GM12892 (cell line): ENCODE measurements around the gene FBXW2.

ENCODE experiments used
- POLR2A ChIP-seq: IDR thresholded peaks from 2 replicates; pipeline ENCODE4 v1.6.1; 2011; ENCODE audit warnings: low read depth, low read length, control low read depth
- POLR2AphosphoS5 ChIP-seq: IDR thresholded peaks from 2 replicates; pipeline ENCODE4 v1.6.1; 2011; ENCODE audit warnings: low read depth, low read length, control low read depth

DNA sequence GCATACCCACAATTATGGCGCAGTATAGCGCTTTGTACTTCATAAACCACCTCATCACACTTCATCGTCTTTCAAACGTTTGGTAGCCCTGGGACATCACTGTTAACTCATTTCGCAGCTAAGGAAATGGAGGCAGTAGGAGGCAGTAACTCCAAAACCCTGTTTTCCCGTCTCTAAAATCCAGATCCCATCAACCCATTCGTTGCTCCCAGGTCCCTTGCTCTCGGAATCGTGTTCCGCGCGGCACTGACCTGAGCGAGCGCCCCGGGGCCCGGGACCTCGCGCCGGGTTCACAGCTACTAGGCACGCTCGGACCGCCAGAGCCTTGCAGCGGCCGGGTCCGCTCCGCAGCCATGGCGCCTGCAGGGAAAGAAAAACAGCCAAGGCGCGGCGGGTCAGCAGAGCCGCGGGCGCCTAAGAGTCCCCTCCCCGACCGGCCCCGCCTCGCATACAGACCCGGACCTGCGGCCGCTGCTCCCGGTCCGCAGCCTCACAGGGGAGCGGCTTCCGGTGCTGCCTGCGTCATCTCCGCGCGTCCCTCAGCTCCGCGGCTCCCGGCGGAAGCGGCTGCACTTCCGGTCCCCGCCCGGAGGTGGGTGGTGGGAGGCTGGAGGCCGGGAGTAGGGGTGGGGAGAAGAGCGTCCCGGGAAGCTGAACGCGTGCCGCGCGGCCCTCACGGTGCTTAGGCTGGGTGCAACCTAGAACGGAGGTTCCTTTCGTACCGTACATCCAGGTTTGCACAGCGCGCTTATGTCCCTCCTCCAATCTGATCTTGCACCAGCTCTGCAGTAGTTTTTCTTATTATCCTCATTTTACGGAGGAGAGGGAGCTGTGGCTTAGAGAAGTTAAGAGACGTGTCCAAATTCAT is at the start of gene FBXW2:
- TF ChIP-seq POLR2A (peak; percentile 96), POLR2AphosphoS5 (peak; percentile 97)
